Right atrium auricular region (tissue), 2 donors: Measurements from ENCODE around the gene ITGA1. TPM values are rescaled to one million over a fixed set of nuclear protein-coding genes. Genes with fewer than 3 reads are reported as not detected.

Experiments
- DNase-seq: peaks from one replicate; pipeline ENCODE4 v3.0.0-alpha.2; 2019; ENCODE audit warnings: low spot score
- H3K27ac ChIP-seq, 2 donors: fragments of 200-600 bp; sonication (generic); 1 replicate in 1 of 2; 2 replicates in 1 of 2; pipeline ENCODE4 v1.5.1; 2016 to 2019
- H3K27me3 ChIP-seq, 2 donors: fragments of 200-600 bp; sonication (generic); one replicate each; pipeline versions ENCODE4 v1.5.1 to v1.6.0; 2017 to 2019
- H3K36me3 ChIP-seq: fragments of 200-600 bp; sonication (generic); one replicate; pipeline ENCODE4 v1.5.1; 2016
- H3K4me1 ChIP-seq, 2 donors: fragments of 200-600 bp; sonication (generic); one replicate each; pipeline versions ENCODE4 v1.5.1 to v1.6.0; 2017 to 2019
- H3K4me3 ChIP-seq, 2 donors: fragments of 200-600 bp; sonication (generic); 1 replicate in 1 of 2; 2 replicates in 1 of 2; pipeline ENCODE4 v1.5.1; 2017 to 2019; ENCODE audit warnings: mild to moderate bottlenecking in 1 of 2, moderate library complexity in 1 of 2
- H3K9me3 ChIP-seq, 2 donors: fragments of 200-600 bp; sonication (generic); one replicate each; pipeline ENCODE4 v1.5.1; 2019
- CTCF ChIP-seq, 2 donors: fragments of 200-600 bp; sonication (generic); IDR thresholded peaks; one replicate each; pipeline ENCODE4 v1.5.1; 2019; ENCODE audit warnings: antibody characterized with exemption in 2 of 2
- total RNA-seq, 2 donors: library from RNA; depleted of rRNA; stranded (reverse); fragments of >200 nt; gene quantifications; one replicate each; pipeline ENCODE4 v1.1.0, GENCODE V29; 2016

ITGA1 gene
- total RNA-seq, 2 donors from 2014 or later = 13.2 to 26.8 TPM

GRCh38 chr5:52802272-52802973 is 14.7 kb downstream of the ITGA1 start:
- Histone ChIP-seq H3K9me3 (no peaks in the 10 kb centered on the region), H3K36me3 (peaks cover 4% of the 10 kb centered on the region), H3K4me1 (peaks cover 0 to 72% of the 10 kb centered on the region in 2 donors), H3K27me3 (no peaks in the 10 kb centered on the region), H3K4me3 (peak overlapping the region in 1 of 2 donors; percentile 61), H3K27ac (peak overlapping the region; percentile 94 to 95)
- TF ChIP-seq CTCF (IDR thresholded peaks at IDR 0.05) = no peak
- no peak for DNase-seq

DNA sequence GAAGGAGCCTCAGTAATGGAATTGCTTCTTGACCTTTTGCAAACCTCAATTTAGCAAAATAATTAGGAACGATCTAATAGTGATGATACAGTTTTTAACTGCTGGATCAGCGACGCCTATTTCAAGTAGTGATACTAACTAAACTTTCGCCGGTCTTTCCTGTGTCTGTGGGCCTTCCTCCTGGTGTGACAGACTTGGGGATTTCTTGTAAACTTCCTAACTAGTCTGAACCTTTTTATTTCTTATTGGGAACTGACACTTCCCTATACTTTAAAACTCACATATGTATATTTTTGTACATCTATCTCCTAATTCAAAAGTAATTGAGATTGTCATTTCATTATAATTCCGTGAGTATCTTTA is 15.2 kb downstream of the ITGA1 start:
- peaks cover 4% of the 10 kb centered on the region for H3K36me3 ChIP-seq
- H3K4me1 ChIP-seq = peaks cover 0 to 74% of the 10 kb centered on the region in 2 donors
- H3K27me3 ChIP-seq = no peaks in the 10 kb centered on the region
- no peak for DNase-seq
- H3K27ac ChIP-seq = peak overlapping the region; percentile 33 to 95
- peak overlapping the region in 1 of 2 donors; percentile 61 for H3K4me3 ChIP-seq
- no peaks in the 10 kb centered on the region for H3K9me3 ChIP-seq
- TF ChIP-seq CTCF (IDR thresholded peaks at IDR 0.05) = no peak

DNA sequence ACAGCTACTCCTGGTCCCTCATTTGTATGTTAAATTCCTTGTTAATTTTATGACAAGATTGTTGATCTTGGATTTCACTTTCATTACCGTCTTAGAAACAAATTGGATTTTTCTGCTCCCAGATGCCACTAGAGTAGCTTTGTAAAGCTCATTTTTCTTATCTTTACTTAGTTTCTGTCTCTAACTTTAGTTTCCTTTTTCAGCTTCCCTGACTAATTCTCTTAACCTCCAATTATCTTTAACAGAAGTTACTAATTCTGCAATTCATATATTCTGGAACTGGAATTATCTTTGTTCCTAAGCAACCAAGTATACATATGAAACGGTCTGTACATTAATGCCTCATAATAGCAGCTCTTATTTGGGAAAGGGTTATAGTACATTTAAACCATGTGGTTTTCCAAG is 16.7 kb downstream of the ITGA1 start:
- Histone ChIP-seq H3K27ac (peak overlapping the region; percentile 13 to 95), H3K36me3 (peaks cover 4% of the 10 kb centered on the region), H3K4me3 (no peak overlapping the region), H3K9me3 (no peaks in the 10 kb centered on the region), H3K27me3 (no peaks in the 10 kb centered on the region), H3K4me1 (peaks cover 0 to 63% of the 10 kb centered on the region in 2 donors)
- TF ChIP-seq CTCF (IDR thresholded peaks at IDR 0.05) = no peak
- no peak for DNase-seq

DNA sequence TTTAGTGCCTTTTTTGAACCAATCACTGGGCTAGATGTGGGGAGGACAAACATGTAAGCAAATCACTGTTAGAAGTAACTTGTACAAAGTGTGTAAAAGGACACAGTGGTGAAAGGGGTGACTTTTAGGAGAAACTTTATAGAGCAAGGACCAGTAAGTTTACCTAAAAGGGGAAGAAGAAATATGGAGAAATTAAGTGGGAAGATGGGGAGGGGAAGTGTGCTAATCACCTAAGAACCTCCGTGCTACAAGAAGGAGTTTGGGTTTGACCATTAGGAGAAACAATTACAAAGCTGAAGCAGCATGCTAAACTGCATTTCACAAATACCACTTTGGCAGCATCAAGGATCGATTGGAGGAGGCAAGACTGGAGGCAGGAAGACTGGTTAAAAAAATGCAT is 17.3 kb downstream of the ITGA1 start:
- Histone ChIP-seq H3K4me1 (peaks cover 0 to 68% of the 10 kb centered on the region in 2 donors), H3K36me3 (peaks cover 4% of the 10 kb centered on the region), H3K9me3 (no peaks in the 10 kb centered on the region), H3K27me3 (no peaks in the 10 kb centered on the region), H3K27ac (peak overlapping the region; percentile 13 to 95), H3K4me3 (no peak overlapping the region)
- no peak for TF ChIP-seq CTCF (IDR thresholded peaks at IDR 0.05)
- DNase-seq = no peak

DNA sequence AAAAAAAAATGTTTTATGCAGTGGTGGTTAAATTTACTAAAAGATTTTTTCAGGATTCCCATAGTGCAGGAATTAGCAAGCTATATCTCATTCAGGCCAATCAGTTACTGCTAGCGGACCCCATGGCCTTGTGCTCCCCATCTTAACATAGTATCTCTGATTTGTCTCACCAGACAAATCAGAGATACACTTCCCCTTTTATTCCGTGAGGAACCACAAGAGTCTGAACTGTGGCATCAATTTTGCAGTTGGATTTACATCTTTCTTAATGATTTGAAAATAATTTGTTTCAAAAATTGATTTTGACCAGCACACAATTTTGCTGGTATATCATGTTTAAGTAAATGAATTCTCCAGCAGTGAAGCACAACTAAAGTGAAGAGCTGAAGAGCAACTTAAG is 17.9 kb downstream of the ITGA1 start:
- no peak for TF ChIP-seq CTCF (IDR thresholded peaks at IDR 0.05)
- Histone ChIP-seq H3K27me3 (no peaks in the 10 kb centered on the region), H3K9me3 (no peaks in the 10 kb centered on the region), H3K36me3 (peaks cover 4% of the 10 kb centered on the region), H3K4me1 (peaks cover 0 to 68% of the 10 kb centered on the region in 2 donors), H3K4me3 (no peak overlapping the region), H3K27ac (no peak overlapping the region)
- no peak for DNase-seq

DNA sequence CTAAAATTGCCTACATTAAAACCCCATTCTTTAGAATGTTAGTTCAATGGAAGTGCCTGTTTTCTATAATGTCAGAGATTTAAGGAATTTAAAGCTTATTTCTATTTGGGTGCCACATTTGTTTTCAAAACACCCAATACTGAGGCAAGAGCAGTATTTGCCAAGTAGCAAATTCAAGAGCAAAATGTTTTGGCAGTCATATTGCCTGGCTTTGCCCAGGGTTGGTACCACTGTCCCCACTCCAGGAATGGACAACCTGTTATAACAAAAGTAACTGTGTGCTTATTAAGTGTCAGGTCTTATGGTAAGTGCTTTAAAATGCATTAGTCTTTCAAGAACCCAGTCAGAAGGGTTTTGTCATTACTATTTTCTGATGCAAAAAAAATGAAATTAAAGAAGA is 19.3 kb downstream of the ITGA1 start:
- Histone ChIP-seq H3K4me1 (peaks cover 0 to 55% of the 10 kb centered on the region in 2 donors), H3K36me3 (no peaks in the 10 kb centered on the region), H3K27me3 (no peaks in the 10 kb centered on the region), H3K9me3 (no peaks in the 10 kb centered on the region), H3K27ac (no peak overlapping the region), H3K4me3 (no peak overlapping the region)
- no peak for TF ChIP-seq CTCF (IDR thresholded peaks at IDR 0.05)
- no peak for DNase-seq
